Measurements from ENCODE around the gene PGF.

- TF ChIP-seq SOX13 (IDR thresholded peaks at IDR 0.05): no peak
- no peak for TF ChIP-seq SOX13 (CRISPR knock-in tag; conservative IDR thresholded peaks at IDR 0.05 in 1 of 2, IDR thresholded peaks at IDR 0.05 in 1 of 2)
- TF ChIP-seq KLF9 (CRISPR knock-in tag; IDR thresholded peaks at IDR 0.05; ENCODE audit: low read depth): no peak
- no peak for TF ChIP-seq BCL6 (CRISPR knock-in tag; IDR thresholded peaks at IDR 0.05)
- TF ChIP-seq CTCF (CRISPR knock-in tag; IDR thresholded peaks at IDR 0.05): no peak
- TF ChIP-seq, protein P1, sequence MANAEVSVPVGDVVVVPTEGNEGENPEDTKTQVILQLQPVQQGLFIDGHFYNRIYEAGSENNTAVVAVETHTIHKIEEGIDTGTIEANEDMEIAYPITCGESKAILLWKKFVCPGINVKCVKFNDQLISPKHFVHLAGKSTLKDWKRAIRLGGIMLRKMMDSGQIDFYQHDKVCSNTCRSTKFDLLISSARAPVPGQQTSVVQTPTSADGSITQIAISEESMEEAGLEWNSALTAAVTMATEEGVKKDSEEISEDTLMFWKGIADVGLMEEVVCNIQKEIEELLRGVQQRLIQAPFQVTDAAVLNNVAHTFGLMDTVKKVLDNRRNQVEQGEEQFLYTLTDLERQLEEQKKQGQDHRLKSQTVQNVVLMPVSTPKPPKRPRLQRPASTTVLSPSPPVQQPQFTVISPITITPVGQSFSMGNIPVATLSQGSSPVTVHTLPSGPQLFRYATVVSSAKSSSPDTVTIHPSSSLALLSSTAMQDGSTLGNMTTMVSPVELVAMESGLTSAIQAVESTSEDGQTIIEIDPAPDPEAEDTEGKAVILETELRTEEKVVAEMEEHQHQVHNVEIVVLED (CRISPR knock-in tag; IDR thresholded peaks at IDR 0.05; ENCODE audit: borderline replicate concordance): no peak
- TF ChIP-seq ZNF589 (CRISPR knock-in tag; conservative IDR thresholded peaks at IDR 0.05): no peak
- TF ChIP-seq ZBTB21 (CRISPR knock-in tag; IDR thresholded peaks at IDR 0.05): no peak
Observed at GRCh38 chr14:74978416-74978947, 23.1 kb upstream of the PGF start.
